Measurements from ENCODE around the gene SLX4IP. TPM values are rescaled to one million over a fixed set of nuclear protein-coding genes. Genes with fewer than 3 reads are reported as not detected.

SLX4IP gene
- total RNA-seq, 2 donors from 2014 or later = 7.0 to 8.2 TPM

DNA sequence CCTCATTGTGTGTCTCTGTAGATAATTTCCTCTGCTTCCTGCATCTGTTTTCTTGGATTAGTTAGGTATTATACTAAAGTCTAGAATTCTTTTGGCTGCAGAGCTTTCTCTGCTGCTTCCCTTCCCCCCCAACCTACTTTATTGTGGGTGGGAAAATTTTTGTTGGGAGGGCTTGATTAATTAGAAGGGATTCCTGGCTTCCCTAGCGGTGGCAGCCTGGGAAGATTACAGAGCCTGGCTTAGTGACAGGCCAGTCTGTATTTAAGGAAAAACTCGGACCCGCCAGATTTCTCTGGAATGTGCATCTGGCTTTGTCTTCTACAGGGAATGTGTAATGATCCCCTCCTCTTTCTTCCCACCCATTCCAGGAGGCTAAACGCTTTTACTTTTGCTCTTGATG, 31.2 kb downstream of the SLX4IP start:
- no peaks in the 10 kb centered on the region for H3K27me3 ChIP-seq (replicated peaks; ENCODE audit: insufficient read depth)
- H3K4me1 ChIP-seq (replicated peaks) = no peaks in the 10 kb centered on the region
- H3K27ac ChIP-seq = no peak overlapping the region
- intact Hi-C loops (cut with DNase I) = loop anchor here (5.0 to 10.0 kb wide), 2 partner anchors 86 to 1078 kb away; no protein-coding TSS in a partner anchor
- H3K36me3 ChIP-seq = no peaks in the 10 kb centered on the region
- no peak for DNase-seq (ENCODE audit: low spot score)
- no peak overlapping the region for H3K4me3 ChIP-seq
- no peaks in the 10 kb centered on the region for H3K9me3 ChIP-seq
- 38% methylated on average over 4 of the region's 4 CpGs for WGBS
- TF ChIP-seq POLR2A (IDR thresholded peaks at IDR 0.05) (no peak), POLR2AphosphoS5 (IDR thresholded peaks at IDR 0.05) (no peak)
- TF ChIP-seq, protein P1, sequence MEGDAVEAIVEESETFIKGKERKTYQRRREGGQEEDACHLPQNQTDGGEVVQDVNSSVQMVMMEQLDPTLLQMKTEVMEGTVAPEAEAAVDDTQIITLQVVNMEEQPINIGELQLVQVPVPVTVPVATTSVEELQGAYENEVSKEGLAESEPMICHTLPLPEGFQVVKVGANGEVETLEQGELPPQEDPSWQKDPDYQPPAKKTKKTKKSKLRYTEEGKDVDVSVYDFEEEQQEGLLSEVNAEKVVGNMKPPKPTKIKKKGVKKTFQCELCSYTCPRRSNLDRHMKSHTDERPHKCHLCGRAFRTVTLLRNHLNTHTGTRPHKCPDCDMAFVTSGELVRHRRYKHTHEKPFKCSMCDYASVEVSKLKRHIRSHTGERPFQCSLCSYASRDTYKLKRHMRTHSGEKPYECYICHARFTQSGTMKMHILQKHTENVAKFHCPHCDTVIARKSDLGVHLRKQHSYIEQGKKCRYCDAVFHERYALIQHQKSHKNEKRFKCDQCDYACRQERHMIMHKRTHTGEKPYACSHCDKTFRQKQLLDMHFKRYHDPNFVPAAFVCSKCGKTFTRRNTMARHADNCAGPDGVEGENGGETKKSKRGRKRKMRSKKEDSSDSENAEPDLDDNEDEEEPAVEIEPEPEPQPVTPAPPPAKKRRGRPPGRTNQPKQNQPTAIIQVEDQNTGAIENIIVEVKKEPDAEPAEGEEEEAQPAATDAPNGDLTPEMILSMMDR (IDR thresholded peaks at IDR 0.05) = no peak

DNA sequence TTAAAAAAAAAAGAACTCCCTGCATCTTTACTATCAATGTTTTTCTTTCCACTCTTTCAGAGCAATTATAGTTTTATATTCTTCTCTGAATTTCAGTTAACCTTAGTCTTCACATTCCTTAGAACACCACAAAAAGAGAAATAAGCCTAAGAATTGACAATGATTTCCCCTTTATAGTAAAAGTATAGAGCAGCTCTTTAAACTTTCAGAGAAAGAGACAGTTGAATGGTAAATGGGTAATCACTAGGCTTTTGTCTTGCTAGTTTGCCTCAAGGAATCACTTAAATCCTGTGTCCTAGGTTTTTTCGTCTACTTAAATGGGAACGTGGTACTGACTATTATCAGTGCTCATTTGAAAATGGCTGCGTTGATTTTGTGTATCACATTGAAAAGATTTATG, 31.8 kb downstream of the SLX4IP start:
- no peaks in the 10 kb centered on the region for H3K36me3 ChIP-seq
- H3K27ac ChIP-seq = no peak overlapping the region
- intact Hi-C loops (cut with DNase I) = loop anchor here (5.0 to 10.0 kb wide), 2 partner anchors 85 to 1078 kb away; no protein-coding TSS in a partner anchor
- no peaks in the 10 kb centered on the region for H3K9me3 ChIP-seq
- DNase-seq (ENCODE audit: low spot score) = no peak
- no peak overlapping the region for H3K4me3 ChIP-seq
- no peaks in the 10 kb centered on the region for H3K27me3 ChIP-seq (replicated peaks; ENCODE audit: insufficient read depth)
- TF ChIP-seq POLR2A (IDR thresholded peaks at IDR 0.05) (no peak), POLR2AphosphoS5 (IDR thresholded peaks at IDR 0.05) (no peak)
- TF ChIP-seq, protein P1 (IDR thresholded peaks at IDR 0.05) = no peak
- H3K4me1 ChIP-seq (replicated peaks) = no peaks in the 10 kb centered on the region
- WGBS = 55% methylated on average over 3 of the region's 3 CpGs

DNA sequence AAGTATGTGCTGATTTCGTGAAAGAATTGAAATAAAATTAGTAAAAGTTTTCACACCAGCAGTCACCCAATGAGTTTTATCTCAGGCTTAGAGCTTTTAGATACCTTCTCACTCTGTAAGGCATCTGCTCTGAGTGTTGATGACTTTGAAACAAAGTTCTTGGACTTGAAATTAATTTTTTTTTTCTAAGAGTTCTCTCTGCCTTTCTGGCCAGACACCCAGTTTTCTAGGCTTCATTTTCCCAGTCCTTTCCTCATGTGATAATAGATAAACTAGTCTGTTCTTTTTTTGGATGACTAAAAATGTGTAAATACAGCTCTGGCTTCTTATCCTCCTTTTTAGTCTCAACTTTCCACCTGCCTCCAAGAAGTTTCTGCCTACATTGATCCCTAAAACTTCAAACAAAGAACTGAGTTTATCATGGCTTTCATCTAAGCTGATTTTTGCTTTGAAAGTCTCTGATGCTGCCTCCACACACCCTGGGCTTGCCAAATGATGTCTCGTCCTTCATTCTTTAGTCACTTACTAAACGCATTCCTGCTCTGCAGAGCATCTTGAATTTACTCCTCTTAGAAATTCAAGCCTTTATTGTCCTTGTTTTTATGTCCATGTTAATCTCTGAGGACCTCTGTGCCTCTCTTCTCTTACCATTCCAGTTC, 32.7 kb downstream of the SLX4IP start:
- no peaks in the 10 kb centered on the region for H3K36me3 ChIP-seq
- no peaks in the 10 kb centered on the region for H3K4me1 ChIP-seq (replicated peaks)
- 29% methylated on average over 3 of the region's 3 CpGs for WGBS
- TF ChIP-seq, protein P1 (IDR thresholded peaks at IDR 0.05) = no peak
- intact Hi-C loops (cut with DNase I) = loop anchor here (5.0 to 10.0 kb wide), 2 partner anchors 84 to 1077 kb away; no protein-coding TSS in a partner anchor
- no peak for DNase-seq (ENCODE audit: low spot score)
- H3K27me3 ChIP-seq (replicated peaks; ENCODE audit: insufficient read depth) = no peaks in the 10 kb centered on the region
- no peak overlapping the region for H3K4me3 ChIP-seq
- H3K27ac ChIP-seq = no peak overlapping the region
- H3K9me3 ChIP-seq = no peaks in the 10 kb centered on the region

DNA sequence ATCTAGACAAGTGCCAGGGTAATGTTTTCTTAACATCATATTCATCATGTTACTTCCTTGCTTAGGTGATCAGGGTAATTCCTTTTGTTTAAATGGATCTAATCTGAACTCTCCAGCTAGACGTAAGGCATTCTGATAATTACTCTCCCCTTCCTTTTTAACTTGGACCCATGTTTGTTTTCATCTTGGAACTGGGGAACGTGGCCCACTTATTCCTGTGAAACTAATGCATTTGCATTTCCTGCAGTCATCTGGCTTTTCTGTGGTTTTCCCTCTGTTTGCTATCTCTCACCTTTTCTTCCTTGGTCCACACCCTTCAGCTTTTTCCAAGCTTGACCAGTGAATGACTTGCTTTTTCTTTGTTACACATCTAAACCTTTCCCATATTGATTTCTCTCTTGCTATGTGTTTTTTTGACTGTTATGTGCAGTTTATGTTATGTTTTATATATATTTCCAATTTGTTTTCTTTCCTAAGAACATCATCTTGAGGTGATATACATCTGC, 33.3 kb downstream of the SLX4IP start:
- no peak overlapping the region for H3K27ac ChIP-seq

More for the DNA sequence above, 33.3 kb downstream of the SLX4IP start:
- H3K27me3 ChIP-seq (replicated peaks; ENCODE audit: insufficient read depth) = no peaks in the 10 kb centered on the region
- no peak for TF ChIP-seq POLR2AphosphoS5 (IDR thresholded peaks at IDR 0.05)
- no peak for TF ChIP-seq POLR2A (IDR thresholded peaks at IDR 0.05)
- TF ChIP-seq, protein P1 (IDR thresholded peaks at IDR 0.05) = no peak
- H3K36me3 ChIP-seq = no peaks in the 10 kb centered on the region
- WGBS = 21% methylated on average over 2 of the region's 2 CpGs
- no peaks in the 10 kb centered on the region for H3K4me1 ChIP-seq (replicated peaks)
- no peak overlapping the region for H3K4me3 ChIP-seq
- DNase-seq (ENCODE audit: low spot score) = no peak
- intact Hi-C loops (cut with DNase I) = loop anchor here (5.0 to 10.0 kb wide), 2 partner anchors 84 to 1076 kb away; no protein-coding TSS in a partner anchor
- H3K9me3 ChIP-seq = no peaks in the 10 kb centered on the region

All from prostate gland (tissue), 2 donors.